Hindlimb muscle (tissue), 1 donor: ENCODE data around the gene CCBE1. TPM values are rescaled to one million over a fixed set of nuclear protein-coding genes. Genes with fewer than 3 reads are reported as not detected.
"Not testable (repeated sequence)": the region's sequence is repeated elsewhere in the genome, so short reads cannot be mapped to it uniquely, and the experiment has no call there.

Source experiments
- DNase-seq: peaks from one replicate; pipeline ENCODE4 v3.0.0-alpha.2; 2013
- polyA plus RNA-seq: library from polyadenylated mRNA; unstranded; fragments of 120-200 nt; gene quantifications from one replicate; pipeline ENCODE4 v1.2.1, GENCODE V29; 2013; ENCODE audit not compliant: insufficient read length

The CCBE1 gene
- polyA plus RNA-seq, 1 donor = 2.0 TPM

DNA sequence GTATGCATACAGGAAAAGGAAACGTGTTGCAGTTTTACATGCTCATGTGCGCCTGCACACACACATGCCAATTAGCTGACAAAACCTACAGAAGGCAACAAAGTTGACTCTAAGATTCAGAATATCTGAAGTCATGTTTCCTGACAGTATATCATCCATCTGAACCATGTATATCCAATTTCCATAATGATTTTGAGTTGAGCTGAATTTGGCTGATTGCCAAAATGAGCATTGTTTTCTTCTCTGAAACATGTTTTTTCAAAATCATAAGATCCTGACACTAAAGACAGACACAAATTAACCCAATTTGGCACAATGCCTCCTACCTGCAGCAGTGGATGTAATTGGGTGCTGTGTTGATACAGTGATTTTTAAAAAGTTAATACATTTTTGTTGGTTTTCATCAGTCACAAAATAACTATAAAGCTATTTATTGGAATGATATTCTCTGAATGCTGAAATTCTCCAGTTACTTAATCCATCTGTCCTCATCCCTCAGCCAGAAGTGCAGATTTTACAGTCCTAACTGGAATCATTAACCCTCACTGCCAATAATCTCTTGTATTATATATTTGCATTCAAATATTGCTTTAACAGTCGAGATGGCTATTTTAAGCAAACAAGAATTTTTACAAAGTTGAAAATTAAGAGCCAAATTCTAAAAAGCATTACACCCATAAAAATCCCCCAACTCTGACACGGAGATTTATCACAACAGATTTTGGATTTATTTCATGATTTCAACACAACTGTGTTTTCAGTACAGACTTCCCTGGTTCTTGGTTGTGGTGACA lies 176.5 kb downstream of the CCBE1 start:
- peak; percentile 16 for DNase-seq

- no peak for DNase-seq
These were observed 178.5 kb downstream of the CCBE1 start for GRCh38 chr18:59518705-59519104.

DNA sequence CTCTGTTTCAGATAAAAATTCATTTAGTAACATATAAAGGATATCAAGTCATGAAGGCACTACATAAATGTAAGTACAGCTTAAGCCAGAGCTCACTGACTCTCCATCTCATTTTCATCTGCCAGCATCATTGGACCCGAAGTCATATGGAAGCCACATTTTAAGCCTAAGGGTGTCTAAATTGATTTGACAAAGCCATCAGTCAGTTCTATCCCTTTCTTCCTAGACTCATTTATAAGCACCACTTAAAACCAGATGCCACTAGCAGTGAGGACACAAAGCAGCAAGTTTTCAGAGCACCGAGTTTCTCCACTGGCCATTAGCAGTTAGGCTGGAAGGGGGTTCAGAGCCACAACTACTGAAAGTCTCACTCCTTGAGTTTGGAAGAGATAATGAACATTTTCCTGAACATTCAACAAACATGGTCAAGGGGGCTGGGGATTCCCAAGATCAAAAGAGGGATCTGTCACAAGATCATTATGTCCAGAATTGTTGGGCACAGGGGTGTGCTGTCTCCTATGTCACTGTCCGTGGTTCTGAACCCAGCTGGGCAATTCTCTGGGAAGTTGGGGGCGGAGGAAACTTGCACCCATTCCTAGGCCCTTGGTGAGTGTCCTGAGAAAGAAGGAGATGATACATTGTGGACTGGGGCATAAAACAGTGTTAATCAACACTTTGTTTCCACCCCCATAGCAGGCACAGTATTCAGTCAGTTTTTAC lies 179.6 kb downstream of the CCBE1 start:
- peak; percentile 18 for DNase-seq

DNA sequence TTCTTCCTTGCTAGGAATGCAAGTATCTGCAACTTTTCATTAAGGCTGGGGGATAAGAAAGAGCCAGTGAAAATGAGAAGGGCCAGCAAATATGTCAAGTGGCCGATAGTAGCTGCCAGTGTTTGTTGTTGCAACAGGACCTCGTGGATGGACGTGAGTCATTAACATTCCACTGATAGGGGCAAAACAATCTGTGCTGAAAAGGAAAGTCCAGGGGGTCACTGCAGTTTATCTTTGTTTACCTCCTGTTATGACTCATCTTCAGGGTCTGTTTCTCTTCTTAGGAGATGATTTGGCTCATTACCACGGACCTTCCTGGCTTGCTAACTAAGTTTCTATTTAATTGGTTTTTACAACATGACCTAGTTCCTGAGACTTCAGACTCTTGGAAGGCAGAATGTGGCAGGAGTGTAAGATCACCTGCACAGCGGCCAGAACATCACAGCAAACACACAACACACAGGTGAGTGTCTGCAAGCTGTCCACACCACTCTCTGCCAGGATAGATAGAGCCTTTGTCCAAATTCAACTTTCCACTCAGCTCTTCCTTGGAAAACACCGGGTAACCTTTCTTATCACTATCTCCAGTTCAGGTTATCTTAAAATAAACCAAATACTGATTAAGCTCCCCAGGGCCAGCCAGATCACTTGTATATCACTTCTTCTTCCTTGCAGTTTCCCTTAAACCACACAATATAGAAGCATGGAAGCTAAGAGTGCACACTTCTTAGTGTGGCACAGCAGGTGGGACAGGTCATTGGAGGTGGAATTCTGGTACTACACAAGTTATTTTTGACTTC lies 180.7 kb downstream of the CCBE1 start:
- DNase-seq = no peak

GRCh38 chr18:59515956-59516355 lies 181.3 kb downstream of the CCBE1 start:
- DNase-seq = not testable (repeated sequence)

DNA sequence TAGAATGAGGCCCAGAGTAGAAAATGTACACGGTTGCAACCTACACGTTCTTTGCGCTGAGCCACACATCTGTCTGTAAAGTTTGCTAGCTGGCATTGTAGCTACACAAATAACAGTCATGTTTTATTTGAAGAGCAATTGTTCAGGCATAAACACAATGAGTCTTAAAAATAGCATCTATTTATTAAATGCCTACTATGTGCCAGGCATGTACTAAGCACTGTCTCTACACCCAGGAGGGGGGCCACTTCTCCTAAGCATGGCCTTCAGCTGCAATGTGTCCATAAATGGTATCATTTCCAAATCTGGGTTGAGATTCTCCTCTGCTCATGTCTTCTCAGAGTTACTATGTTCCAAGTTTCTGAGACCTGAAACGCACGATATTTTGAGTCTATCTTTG lies 182.1 kb downstream of the CCBE1 start:
- no peak for DNase-seq

DNA sequence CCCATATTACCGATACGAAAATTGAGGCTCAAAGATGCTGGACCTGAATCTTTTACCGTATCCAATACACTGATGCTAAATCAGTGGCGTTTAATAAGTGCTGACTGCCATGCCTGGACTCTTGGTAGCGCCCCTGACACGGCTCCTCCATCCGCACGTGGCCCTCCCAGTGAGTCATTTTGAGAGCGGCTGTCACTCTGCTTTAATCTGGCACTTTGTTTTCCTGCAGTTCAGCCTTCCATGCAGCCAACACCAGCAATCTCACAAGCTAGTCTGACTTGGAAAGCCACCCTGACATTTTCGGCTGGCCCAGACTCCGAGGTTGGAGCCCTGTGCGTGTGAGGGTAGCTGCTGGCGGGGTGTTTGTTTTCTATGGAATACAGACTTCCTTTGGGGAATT lies 183.0 kb downstream of the CCBE1 start:
- DNase-seq = peak; percentile 23

- DNase-seq = no peak
These were observed 185.0 kb downstream of the CCBE1 start for GRCh38 chr18:59512025-59512755.

DNA sequence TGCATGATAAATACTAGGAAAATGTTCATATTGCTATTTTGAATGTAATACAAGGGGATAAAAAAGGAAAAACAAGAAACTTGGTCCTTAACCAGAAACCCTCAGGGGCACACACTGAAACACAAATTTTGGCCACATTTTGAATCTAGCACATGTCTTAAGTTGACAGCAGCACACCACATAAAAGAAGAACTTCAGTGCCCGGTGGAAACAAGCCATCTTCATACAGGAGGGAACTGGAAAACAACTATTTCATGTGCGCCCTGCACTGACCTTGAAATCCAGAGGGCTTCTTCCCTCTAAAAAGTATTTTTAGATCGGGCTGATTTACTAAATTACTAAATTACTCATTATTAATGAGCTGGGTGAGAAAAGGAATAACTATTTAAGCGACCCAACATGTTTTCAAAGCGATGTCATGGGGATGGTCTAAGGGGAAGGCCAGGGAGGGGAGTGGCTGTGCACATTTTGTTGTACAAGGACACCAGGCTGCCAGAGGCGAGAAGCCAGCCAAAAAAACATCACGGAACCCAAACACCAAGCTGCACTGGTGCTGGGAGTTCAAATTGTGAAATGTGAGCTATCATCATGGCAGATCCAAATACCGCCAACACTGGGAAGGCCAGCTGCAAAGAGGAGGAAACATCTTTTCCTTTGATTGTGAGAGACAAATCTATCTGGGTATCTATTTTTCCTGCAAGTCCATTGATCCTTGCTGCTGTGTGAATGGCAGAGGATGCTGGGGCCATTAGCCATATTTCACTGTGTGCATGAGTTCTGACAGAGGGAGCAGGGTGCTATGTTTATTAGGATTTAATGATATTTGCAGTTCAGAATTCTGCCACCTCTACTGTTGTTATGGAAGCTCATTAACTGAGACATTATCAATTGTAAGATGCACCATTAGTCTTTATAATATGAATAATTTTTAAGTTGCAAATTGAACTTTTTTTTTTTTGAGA lies 187.5 kb downstream of the CCBE1 start:
- no peak for DNase-seq

GRCh38 chr18:59505356-59505755 lies 191.9 kb downstream of the CCBE1 start:
- no peak for DNase-seq

DNA sequence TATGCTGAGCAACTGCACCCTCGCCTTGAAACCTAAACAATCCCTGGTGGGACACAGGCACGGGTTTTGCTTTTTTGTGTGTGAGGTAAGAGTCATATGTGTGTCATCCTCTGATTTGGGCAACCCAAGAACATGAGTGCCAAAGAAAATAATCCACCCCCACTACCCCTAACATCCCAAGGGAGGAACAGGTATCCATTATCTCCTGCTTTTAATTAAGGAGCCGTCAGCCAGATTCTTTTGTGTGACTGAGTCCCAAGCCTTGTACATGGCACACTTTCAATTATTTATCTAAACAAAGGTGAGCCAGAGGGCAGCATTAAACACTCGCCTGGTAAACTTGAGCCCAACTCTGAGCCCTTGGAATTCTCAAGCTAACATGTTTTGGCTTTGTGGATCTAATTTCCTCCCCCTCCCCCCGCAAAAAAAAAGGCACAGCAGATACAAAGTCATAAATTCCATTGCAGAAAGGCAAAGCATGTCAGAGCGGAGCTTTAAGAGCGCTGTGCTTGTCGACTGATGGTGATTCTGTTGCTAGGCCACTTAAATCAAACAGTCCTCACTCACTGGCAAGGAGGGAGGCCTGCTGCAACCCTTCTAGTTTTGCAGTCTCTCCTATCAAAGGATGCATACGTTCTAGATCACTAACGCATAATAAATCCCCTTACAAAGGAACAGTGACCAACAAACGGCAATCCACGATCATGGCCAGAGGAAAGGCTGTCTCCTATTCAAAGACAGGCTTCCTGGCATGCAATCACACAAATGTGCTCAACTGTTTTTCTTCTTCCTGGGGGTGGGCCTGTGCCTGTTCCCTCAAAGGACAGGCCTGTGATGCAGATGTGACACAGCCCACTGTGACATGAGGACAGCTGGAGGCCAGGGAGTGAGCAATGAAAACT lies 194.7 kb downstream of the CCBE1 start:
- DNase-seq = peak; percentile 76

GRCh38 chr18:59501920-59502273 lies 195.3 kb downstream of the CCBE1 start:
- peak; percentile 38 for DNase-seq

DNA sequence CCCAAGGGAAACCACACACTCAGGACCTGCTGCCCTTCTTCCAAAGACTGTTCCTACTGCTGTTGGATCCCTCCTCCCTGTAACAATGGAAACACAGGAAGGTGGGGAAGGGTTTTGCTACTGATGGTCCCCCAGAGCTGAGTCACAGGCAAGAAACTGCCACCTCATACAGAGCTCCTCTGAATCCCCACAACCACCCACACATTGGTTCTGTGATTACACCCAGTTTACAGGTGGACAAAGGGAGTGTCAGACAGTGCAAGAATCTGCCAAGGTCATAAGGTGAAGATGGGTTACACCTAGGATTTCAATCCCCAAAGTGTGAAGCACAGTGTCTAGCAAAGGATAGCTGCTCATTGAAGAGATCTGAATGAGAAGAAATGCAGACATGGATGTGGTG lies 196.5 kb downstream of the CCBE1 start:
- no peak for DNase-seq

DNA sequence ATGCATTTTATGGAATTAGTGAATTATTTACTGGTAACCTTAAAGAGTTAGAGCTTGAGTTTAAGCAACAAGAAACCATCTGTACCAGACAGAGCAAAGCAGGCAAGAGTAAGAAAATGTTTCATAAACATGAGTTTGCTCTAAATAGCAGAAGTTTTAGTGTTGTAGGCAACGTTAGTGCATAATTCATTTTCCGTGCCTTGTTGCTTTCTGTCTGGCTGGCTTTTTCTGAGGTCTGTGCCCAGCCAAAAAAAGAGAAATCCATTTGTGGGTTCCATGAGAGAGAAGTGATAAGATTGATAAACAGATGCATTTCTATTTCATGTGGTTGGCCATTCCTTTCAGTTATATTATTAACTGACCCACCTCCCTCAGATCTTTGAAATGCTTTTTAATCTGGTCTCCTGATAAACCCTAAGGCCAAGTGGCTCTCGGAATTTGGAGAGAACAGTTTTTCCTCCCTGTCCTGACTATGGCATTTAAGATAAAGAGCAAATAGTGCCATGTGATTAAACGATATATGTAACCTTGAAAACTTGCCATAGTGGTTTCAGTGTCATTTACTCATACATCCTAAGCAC lies 198.6 kb downstream of the CCBE1 start:
- DNase-seq = no peak

DNA sequence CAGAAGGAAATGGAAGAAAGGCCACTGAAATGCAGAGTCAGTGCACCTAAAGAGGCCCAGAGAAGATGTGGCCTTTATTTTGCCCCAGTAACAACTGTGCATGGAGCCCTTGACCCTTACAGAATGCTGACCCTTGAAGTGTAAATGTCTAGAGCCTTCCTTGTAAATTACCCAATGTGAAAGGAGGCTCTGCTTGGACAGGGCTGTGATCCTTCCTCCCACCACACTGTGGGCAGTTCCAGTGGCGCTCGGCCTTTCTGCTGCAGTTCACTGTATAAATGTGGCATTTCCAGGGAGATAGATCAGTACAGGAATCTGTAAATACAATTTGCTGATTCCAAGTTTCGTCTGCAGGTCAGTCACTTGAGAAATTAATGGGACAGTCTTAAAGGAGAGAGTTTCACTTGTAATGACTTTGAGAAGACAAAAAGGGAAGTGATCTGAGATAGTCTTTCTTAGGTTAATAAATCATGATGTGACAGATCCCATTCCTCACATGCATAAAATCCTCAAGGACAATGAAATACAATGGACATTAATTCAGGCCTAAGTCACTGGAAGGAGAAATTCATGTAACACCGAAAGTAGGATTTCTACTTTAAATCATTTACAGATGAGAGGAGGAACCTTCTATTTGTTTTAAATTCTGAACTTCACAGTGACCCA lies 204.3 kb downstream of the CCBE1 start:
- no peak for DNase-seq

- DNase-seq = no peak
These were observed 208.3 kb downstream of the CCBE1 start for GRCh38 chr18:59488899-59489298.

- DNase-seq = no peak
These were observed 211.8 kb downstream of the CCBE1 start for GRCh38 chr18:59485382-59485781.

- DNase-seq = peak; percentile 27
These were observed 212.5 kb downstream of the CCBE1 start for GRCh38 chr18:59484561-59485328.

DNA sequence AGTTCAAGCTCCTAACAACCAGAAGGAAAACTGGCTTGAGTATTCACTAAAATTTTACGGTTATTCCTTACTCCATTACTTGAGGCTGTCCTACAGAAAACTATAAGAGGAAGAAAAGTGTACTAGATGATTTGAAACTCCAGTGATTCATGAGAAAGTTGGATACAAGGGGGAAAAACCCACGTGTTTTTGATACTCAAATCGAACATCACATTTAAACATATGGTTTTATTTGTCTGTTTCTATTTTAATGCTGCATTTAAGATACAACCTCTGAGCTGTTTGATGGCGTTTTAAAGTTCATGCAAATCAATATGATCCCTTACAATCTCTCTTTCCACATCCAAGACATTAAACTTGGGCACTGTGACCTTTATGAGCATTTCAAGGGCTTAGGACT lies 213.1 kb downstream of the CCBE1 start:
- DNase-seq = no peak
